ENCODE data around the gene TRIM37. TPM values are rescaled to one million over a fixed set of nuclear protein-coding genes. Genes with fewer than 3 reads are reported as not detected.

Gene TRIM37
- total and polyA plus RNA-seq, 2 experiments from 2014 or later: 25.6 to 30.0 TPM

GRCh38 chr17:58944166-58944565 lies 162.5 kb downstream of the TRIM37 start:
- H3K27ac ChIP-seq: no peak overlapping the region
- H3K9me3 ChIP-seq (ENCODE audit: low read depth): no peaks in the 10 kb centered on the region
- DNase-seq (ENCODE audit: low read depth in 1 of 2, low spot score in 1 of 2): no peak
- no peaks in the 10 kb centered on the region for H3K36me3 ChIP-seq
- no peak overlapping the region for H3K4me3 ChIP-seq
- TF ChIP-seq CTCF (IDR thresholded peaks at IDR 0.05; ENCODE audit: low read depth, low read length): no peak
- H3K4me1 ChIP-seq (ENCODE audit: low read depth): no peaks in the 10 kb centered on the region
- H3K27me3 ChIP-seq: no peaks in the 10 kb centered on the region

- H3K36me3 ChIP-seq: no peaks in the 10 kb centered on the region
- no peak for TF ChIP-seq CTCF (IDR thresholded peaks at IDR 0.05; ENCODE audit: low read depth, low read length)
- H3K27ac ChIP-seq: no peak overlapping the region
- H3K9me3 ChIP-seq (ENCODE audit: low read depth): no peaks in the 10 kb centered on the region
- no peak overlapping the region for H3K4me3 ChIP-seq
- no peak for DNase-seq (ENCODE audit: low read depth in 1 of 2, low spot score in 1 of 2)
- H3K4me1 ChIP-seq (ENCODE audit: low read depth): no peaks in the 10 kb centered on the region
- H3K27me3 ChIP-seq: no peaks in the 10 kb centered on the region
Measured at GRCh38 chr17:58936295-58936694, 170.4 kb downstream of the TRIM37 start.

GRCh38 chr17:58932956-58933355 lies 173.7 kb downstream of the TRIM37 start:
- TF ChIP-seq CTCF (IDR thresholded peaks at IDR 0.05; ENCODE audit: low read depth, low read length): no peak
- Histone ChIP-seq H3K4me3 (no peak overlapping the region), H3K4me1 (ENCODE audit: low read depth) (no peaks in the 10 kb centered on the region), H3K27ac (no peak overlapping the region), H3K27me3 (no peaks in the 10 kb centered on the region), H3K9me3 (ENCODE audit: low read depth) (no peaks in the 10 kb centered on the region), H3K36me3 (no peaks in the 10 kb centered on the region)
- no peak for DNase-seq (ENCODE audit: low read depth in 1 of 2, low spot score in 1 of 2)

Other genes starting within 250 kb of the TRIM37 start
- gene SKA2, start 48.3 kb upstream of the TRIM37 start, total RNA-seq: 55.5 and 107 TPM in 2 replicates
- 37.7 and 59.2 TPM in 2 replicates for gene SKA2, start 48.3 kb upstream of the TRIM37 start, polyA plus RNA-seq
- gene PRR11, start 48.9 kb upstream of the TRIM37 start, total RNA-seq: 2.7 and 18.9 TPM in 2 replicates
- gene PRR11, start 48.9 kb upstream of the TRIM37 start, polyA plus RNA-seq: 2.2 and 23.9 TPM in 2 replicates
- gene SMG8, start 103.2 kb upstream of the TRIM37 start, total RNA-seq: 16.3 and 18.5 TPM in 2 replicates
- 17.0 and 18.2 TPM in 2 replicates for gene SMG8, start 103.2 kb upstream of the TRIM37 start, polyA plus RNA-seq
- gene GDPD1, start 113.6 kb upstream of the TRIM37 start, total RNA-seq: 5.6 and 9.9 TPM in 2 replicates
- gene GDPD1, start 113.6 kb upstream of the TRIM37 start, polyA plus RNA-seq: 2.0 and 4.7 TPM in 2 replicates
- gene YPEL2, start 224.8 kb upstream of the TRIM37 start, total RNA-seq: 48.7 and 80.7 TPM in 2 replicates
- gene YPEL2, start 224.8 kb upstream of the TRIM37 start, polyA plus RNA-seq: 79.3 and 95.5 TPM in 2 replicates

All from cardiac muscle cell (in vitro differentiated cells and primary cell).